IMR-90 (cell line): ENCODE measurements around the gene TMBIM6. TPM values are rescaled to one million over a fixed set of nuclear protein-coding genes. Genes with fewer than 3 reads are reported as not detected.

Experiments used
- ATAC-seq: fragments of 200-7000 bp; cut with Tn5 transposase; 2 replicates; pipeline ENCODE4 v1.9.1; 2020; ENCODE audit warnings: low read depth, mild to moderate bottlenecking, moderate library complexity
- BruUV-seq: library from RNA; stranded (reverse); fragments of 400-500 nt; replicated peaks from 2 replicates; lab custom pipeline; 2021; lab: Mats Ljungman, UMichigan
- CTCF ChIA-PET: fragments of 300-600 bp; formaldehyde crosslinking; extraction: SDS; loops from one replicate; lab custom pipeline; 2021; ENCODE audit warnings: antibody characterized with exemption; lab: Yijun Ruan, JAX
- POLR2A ChIA-PET: fragments of 300-600 bp; sonication (Branson Sonifier 250); formaldehyde crosslinking; loops from one replicate; lab custom pipeline; 2022; ENCODE audit warnings: antibody characterized with exemption; ENCODE audit not compliant: unreplicated experiment; lab: Charles Lee
- DNase-seq: peaks from one replicate; pipeline ENCODE4 v3.0.0; 2013
- H2AFZ ChIP-seq: replicated peaks from 2 replicates; pipeline ENCODE3; 2013; ENCODE audit warnings: low read length, mild to moderate bottlenecking; ENCODE audit not compliant: poor library complexity
- H2AK5ac ChIP-seq: 2 replicates; pipeline ENCODE4 v1.6.1; 2013; ENCODE audit warnings: low read depth, low read length, inconsistent platforms
- H2AK9ac ChIP-seq: replicated peaks from 2 replicates; pipeline ENCODE3; 2013; ENCODE audit warnings: mild to moderate bottlenecking, low read depth, low read length, moderate library complexity; ENCODE audit not compliant: poor library complexity
- H2BK120ac ChIP-seq: 2 replicates; pipeline ENCODE4 v1.6.1; 2013; ENCODE audit warnings: low read depth, low read length, inconsistent platforms
- H2BK15ac ChIP-seq: 3 replicates; pipeline ENCODE4 v1.6.1; 2013; ENCODE audit warnings: low read depth, low read length, inconsistent platforms
- H2BK20ac ChIP-seq: 2 replicates; pipeline ENCODE4 v1.6.1; 2013; ENCODE audit warnings: low read depth, mild to moderate bottlenecking, inconsistent platforms, low read length, moderate library complexity
- H2BK5ac ChIP-seq: 2 replicates; pipeline ENCODE4 v1.6.1; 2013; ENCODE audit warnings: mild to moderate bottlenecking, low read depth, low read length, inconsistent platforms; ENCODE audit not compliant: poor library complexity, severe bottlenecking
- H3K14ac ChIP-seq: replicated peaks from 2 replicates; pipeline ENCODE4 v1.6.1; 2013; ENCODE audit warnings: low read depth, low read length, inconsistent platforms
- H3K18ac ChIP-seq: 2 replicates; pipeline ENCODE4 v1.6.1; 2013; ENCODE audit warnings: low read depth, low read length, control low read depth
- H3K23ac ChIP-seq: 2 replicates; pipeline ENCODE4 v1.6.1; 2013; ENCODE audit warnings: low read depth, low read length, inconsistent platforms
- H3K27ac ChIP-seq: 2 replicates; pipeline ENCODE4 v1.5.1; 2013; ENCODE audit warnings: mild to moderate bottlenecking, control low read depth, low read length; ENCODE audit not compliant: insufficient read depth
- H3K27me3 ChIP-seq: 2 replicates; pipeline ENCODE4 v1.6.1; 2013; ENCODE audit warnings: low read length; ENCODE audit not compliant: control insufficient read depth, insufficient read depth
- H3K36me3 ChIP-seq: 2 replicates; pipeline ENCODE4 v1.6.1; 2013; ENCODE audit warnings: low read length, mixed read lengths; ENCODE audit not compliant: control insufficient read depth, insufficient read depth
- H3K4ac ChIP-seq: 2 replicates; pipeline ENCODE4 v1.6.1; 2013; ENCODE audit warnings: low read depth, low read length, inconsistent platforms
- H3K4me1 ChIP-seq: 2 replicates; pipeline ENCODE4 v1.6.1; 2013; ENCODE audit warnings: low read length, mixed read lengths; ENCODE audit not compliant: control insufficient read depth, insufficient read depth
- H3K4me2 ChIP-seq: 2 replicates; pipeline ENCODE4 v1.6.1; 2013; ENCODE audit warnings: low read depth, mild to moderate bottlenecking, control low read depth, low read length, moderate library complexity
- H3K4me3 ChIP-seq: 2 replicates; pipeline ENCODE4 v1.5.1; 2013; ENCODE audit warnings: low read depth, mild to moderate bottlenecking, control low read depth, low read length, moderate library complexity; ENCODE audit not compliant: insufficient read depth
- H3K56ac ChIP-seq: 2 replicates; pipeline ENCODE4 v1.6.1; 2013; ENCODE audit warnings: low read length, inconsistent platforms; ENCODE audit not compliant: insufficient read depth; ENCODE audit errors: extremely low read depth
- H3K79me1 ChIP-seq, 2 experiments: 2 replicates each; pipeline ENCODE4 v1.6.1; 2013; ENCODE audit warnings: low read length in 2 of 2, inconsistent platforms in 1 of 2, low read depth in 1 of 2
- H3K9ac ChIP-seq: 2 replicates; pipeline ENCODE4 v1.6.1; 2013; ENCODE audit warnings: low read depth, low read length, control low read depth
- H3K9me1 ChIP-seq: 2 replicates; pipeline ENCODE4 v1.6.1; 2013; ENCODE audit warnings: low read length, inconsistent platforms; ENCODE audit not compliant: insufficient read depth
- H3K9me3 ChIP-seq: 2 replicates; pipeline ENCODE4 v1.6.1; 2013; ENCODE audit warnings: low read length; ENCODE audit not compliant: control insufficient read depth, insufficient read depth
- H4K20me1 ChIP-seq: 2 replicates; pipeline ENCODE4 v1.6.1; 2013; ENCODE audit warnings: low read length, inconsistent platforms; ENCODE audit not compliant: insufficient read depth
- H4K5ac ChIP-seq: 2 replicates; pipeline ENCODE4 v1.6.1; 2013; ENCODE audit warnings: mild to moderate bottlenecking, low read depth, low read length, control low read depth
- H4K8ac ChIP-seq, 2 experiments: 2 replicates each; pipeline ENCODE4 v1.6.1; 2013; ENCODE audit warnings: low read depth in 2 of 2, low read length in 2 of 2, control low read depth in 1 of 2, inconsistent platforms in 1 of 2
- H4K91ac ChIP-seq: 2 replicates; pipeline ENCODE4 v1.6.1; 2013; ENCODE audit warnings: low read depth, low read length, inconsistent platforms; ENCODE audit not compliant: insufficient read depth
- FOS ChIP-seq: fragments of 150-350 bp; IDR thresholded peaks from 2 replicates; pipeline ENCODE4 v1.6.1; 2016; ENCODE audit warnings: low read depth, low read length
- MAFK ChIP-seq: IDR thresholded peaks from 2 replicates; pipeline ENCODE4 v1.6.1; 2012; ENCODE audit warnings: low read depth, low read length, improper control_type of control experiment
- NFE2L2 ChIP-seq: fragments of 150-350 bp; IDR thresholded peaks from 2 replicates; pipeline ENCODE4 v1.6.1; 2016; ENCODE audit warnings: low read depth, mild to moderate bottlenecking, low read length
- WGBS, 2 experiments: methylation state at CpG; one replicate each; pipeline versions ENCODE4 v1.1.5 to v1.1.7; 2013; ENCODE audit warnings: missing lambda C conversion rate in 2 of 2; ENCODE audit not compliant: insufficient read length in 1 of 2; ENCODE audit errors: extremely low coverage in 2 of 2; 5-methylcytosine and 5-hydroxymethylcytosine counted together
- dilution Hi-C: fragments of 300-500 bp; cut with HindIII; formaldehyde crosslinking; loops from one replicate; pipeline ENCODE4 v1.14.3; 2018; ENCODE audit warnings: low sequenced_read_pairs; ENCODE audit not compliant: unreplicated experiment
- in situ Hi-C: fragments of 300-500 bp; cut with MboI; formaldehyde crosslinking; loops from 3 replicates; pipeline ENCODE4 v1.14.3; 2019; ENCODE audit warnings: low sequenced_read_pairs, inconsistent platforms, mixed read lengths
- intact Hi-C: fragments of 100-400 bp; cut with micrococcal nuclease; formaldehyde crosslinking; loops from 2 replicates; pipeline ENCODE4 v1.10.0; 2022
- polyA plus RNA-seq, 3 experiments: library from polyadenylated mRNA; depleted of rRNA; stranded (reverse); fragments of >200 nt; gene quantifications; 2 replicates each; pipeline ENCODE4 v1.2.3, GENCODE V29; 2012; ENCODE audit warnings: low replicate concordance in 1 of 3
- total RNA-seq: library from RNA; depleted of rRNA; stranded (reverse); fragments of >200 nt; gene quantifications from 2 replicates; pipeline ENCODE4 v1.2.3, GENCODE V29; 2012
- TF ChIP-seq, protein P1 (sequence below): fragments of 150-350 bp; IDR thresholded peaks from 2 replicates; pipeline ENCODE4 v1.6.1; 2017; ENCODE audit warnings: mild to moderate bottlenecking, antibody characterized with exemption, low read length, low read depth

Gene TMBIM6
- total and polyA plus RNA-seq, 2 of the 4 experiments (the other 2 are of a cell fraction): 255 to 285 TPM

DNA sequence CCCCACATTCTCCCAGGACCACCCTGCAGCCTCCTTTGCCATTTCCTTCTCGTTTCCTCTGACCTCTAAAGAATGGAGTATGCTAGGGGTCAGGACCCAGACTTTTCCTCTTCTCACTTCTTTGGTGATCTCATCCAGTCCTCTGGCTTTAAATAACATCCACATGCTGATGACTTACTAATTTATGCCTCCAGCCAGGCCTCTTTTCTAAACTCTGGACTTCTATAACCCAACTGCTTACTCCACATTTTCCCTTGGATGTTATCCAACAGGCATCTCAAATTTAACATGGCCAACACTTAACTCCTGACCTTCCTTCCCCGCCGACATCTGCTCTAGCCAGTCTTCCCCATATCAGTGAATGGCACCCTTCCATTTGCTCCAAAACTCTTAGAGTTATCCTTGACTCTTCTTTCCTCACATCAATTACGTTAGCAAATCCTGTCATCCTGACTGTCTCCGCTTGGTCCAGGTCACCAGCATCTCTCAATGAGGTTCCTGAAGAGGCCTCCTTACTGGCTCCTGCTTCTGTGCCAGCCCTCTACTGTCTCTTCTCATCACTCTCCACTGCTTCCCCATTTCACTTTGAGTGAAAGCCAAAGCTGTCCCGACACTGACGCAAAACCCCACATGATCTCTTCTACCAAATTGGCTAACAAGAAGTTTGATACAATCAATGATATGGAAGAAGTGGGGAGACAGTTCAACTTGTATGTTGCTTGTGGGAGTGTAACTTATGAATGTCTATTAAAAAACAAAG is 42.7 kb downstream of the TMBIM6 start:
- TF ChIP-seq NFE2L2 (no peak), FOS (no peak), MAFK (0 out of 2 replicates have a peak, but pooled peaks have one; percentile 27)
- TF ChIP-seq, protein P1, sequence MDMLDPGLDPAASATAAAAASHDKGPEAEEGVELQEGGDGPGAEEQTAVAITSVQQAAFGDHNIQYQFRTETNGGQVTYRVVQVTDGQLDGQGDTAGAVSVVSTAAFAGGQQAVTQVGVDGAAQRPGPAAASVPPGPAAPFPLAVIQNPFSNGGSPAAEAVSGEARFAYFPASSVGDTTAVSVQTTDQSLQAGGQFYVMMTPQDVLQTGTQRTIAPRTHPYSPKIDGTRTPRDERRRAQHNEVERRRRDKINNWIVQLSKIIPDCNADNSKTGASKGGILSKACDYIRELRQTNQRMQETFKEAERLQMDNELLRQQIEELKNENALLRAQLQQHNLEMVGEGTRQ: peak; percentile 19; the same call in 1 of the 2 replicates
- ChIA-PET POLR2A (no interaction called here), CTCF (interaction anchor here (0.6 to 1.0 kb wide), 2 partner anchors 35 to 272 kb away, joined by 3 to 5 read pairs; no protein-coding TSS in a partner anchor)
- Histone ChIP-seq H2AK5ac (peak overlapping the region; percentile 36; the same call in 1 of the 2 replicates), H2AK9ac (no peak overlapping the region), H3K4ac (peak overlapping the region; percentile 54), H4K20me1 (peaks cover 10% of the 10 kb centered on the region; the same call in 1 of the 2 replicates), H2BK15ac (peak overlapping the region; percentile 39; the same call in 1 of the 3 replicates), H4K5ac (no peak overlapping the region), H3K4me3 (no peak overlapping the region), H2BK120ac (peak overlapping the region; percentile 25; the same call in 1 of the 2 replicates), H3K4me1 (peaks cover 9% of the 10 kb centered on the region), H3K9ac (no peak overlapping the region), H3K27me3 (peaks cover 3% of the 10 kb centered on the region; the same call in 1 of the 2 replicates), H3K27ac (no peak overlapping the region; the same call in 1 of the 2 replicates), H2BK5ac (peak overlapping the region; percentile 18), H2BK20ac (peak overlapping the region; percentile 9; the same call in 1 of the 2 replicates), H3K36me3 (no peaks in the 10 kb centered on the region), H3K14ac (peak overlapping the region; percentile 17; the same call in 1 of the 2 replicates), H3K79me1 (no peaks in the 10 kb centered on the region), H4K91ac (no peak overlapping the region), H3K18ac (no peak overlapping the region), H3K23ac (no peak overlapping the region), H3K9me3 (no peaks in the 10 kb centered on the region), H4K8ac (peak overlapping the region in 1 of 2 experiments; percentile 3; a peak in 1 of 4 replicates), H3K56ac (no peak overlapping the region), H2AFZ (no peak overlapping the region), H3K4me2 (no peak overlapping the region), H3K9me1 (peaks cover 14% of the 10 kb centered on the region)
- BruUV-seq: no TSS peak
- DNase-seq (peak; percentile 89), ATAC-seq (peak; percentile 80)
- dilution Hi-C loops: no loop called here
- in situ Hi-C loops: no loop called here
- intact Hi-C loops: no loop called here
- 13% methylated on average over 2 of the region's 7 CpGs; no CpG with 5 or more reads in 1 of the 2 experiments for WGBS, 2 experiments
